ENCODE results near the gene IGDCC3.
"Not testable (repeated sequence)": the region's sequence is repeated elsewhere in the genome, so short reads cannot be mapped to it uniquely, and the experiment has no call there.

Gene IGDCC3

GRCh38 chr15:65354835-65355172 is 23.0 kb downstream of the IGDCC3 start:
- Mint-ChIP-seq H3K27me3 (peaks cover 62% of the 10 kb centered on the region), H3K9me3 (peaks cover 6 to 21% of the 10 kb centered on the region in 2 donors), H3K27ac (no peak overlapping the region), H3K4me3 (no peak overlapping the region), H3K4me1 (peaks cover 6% of the 10 kb centered on the region)
- ATAC-seq (no peak), DNase-seq (no peak)

- not testable (repeated sequence) for DNase-seq, ATAC-seq, H3K4me1 Mint-ChIP-seq, H3K27ac Mint-ChIP-seq, H3K4me3 Mint-ChIP-seq
- peaks cover 63% of the 10 kb centered on the region for H3K27me3 Mint-ChIP-seq
- peaks cover 6 to 21% of the 10 kb centered on the region in 2 donors for H3K9me3 Mint-ChIP-seq
These were observed 25.8 kb downstream of the IGDCC3 start for GRCh38 chr15:65351972-65352371.

- no peaks in the 10 kb centered on the region for H3K4me1 Mint-ChIP-seq
- peaks cover 3 to 17% of the 10 kb centered on the region in 2 donors for H3K9me3 Mint-ChIP-seq
- no peak overlapping the region for H3K4me3 Mint-ChIP-seq
- peaks cover 45% of the 10 kb centered on the region for H3K27me3 Mint-ChIP-seq
- no peak overlapping the region for H3K27ac Mint-ChIP-seq
- ATAC-seq (no peak), DNase-seq (no peak)
These were observed 28.5 kb downstream of the IGDCC3 start for GRCh38 chr15:65349338-65349737.

GRCh38 chr15:65347756-65348155 is 30.0 kb downstream of the IGDCC3 start:
- H3K27me3 Mint-ChIP-seq, result peaks cover 30% of the 10 kb centered on the region

GRCh38 chr15:65346856-65347598 is 30.8 kb downstream of the IGDCC3 start:
- peaks cover 25% of the 10 kb centered on the region for H3K27me3 Mint-ChIP-seq
- no peak for DNase-seq
- no peak for ATAC-seq

More at GRCh38 chr15:65347756-65348155, 30.0 kb downstream of the IGDCC3 start:
- not testable (repeated sequence) for H3K4me1 Mint-ChIP-seq, H3K9me3 Mint-ChIP-seq, ATAC-seq, H3K27ac Mint-ChIP-seq, DNase-seq, H3K4me3 Mint-ChIP-seq

GRCh38 chr15:65344914-65345275 is 32.9 kb downstream of the IGDCC3 start:
- peaks cover 3% of the 10 kb centered on the region for H3K4me1 Mint-ChIP-seq
- no peak for DNase-seq
- H3K27me3 Mint-ChIP-seq, result peaks cover 37% of the 10 kb centered on the region

More at GRCh38 chr15:65346856-65347598, 30.8 kb downstream of the IGDCC3 start:
- Mint-ChIP-seq H3K4me1 (no peaks in the 10 kb centered on the region), H3K27ac (no peak overlapping the region), H3K4me3 (no peak overlapping the region), H3K9me3 (no peaks in the 10 kb centered on the region)

GRCh38 chr15:65344214-65344913 is 33.4 kb downstream of the IGDCC3 start:
- Mint-ChIP-seq H3K4me3 (no peak overlapping the region), H3K27ac (no peak overlapping the region), H3K9me3 (no peaks in the 10 kb centered on the region), H3K4me1 (peaks cover 8% of the 10 kb centered on the region), H3K27me3 (peaks cover 40% of the 10 kb centered on the region)
- DNase-seq (no peak), ATAC-seq (no peak)

More at GRCh38 chr15:65344914-65345275, 32.9 kb downstream of the IGDCC3 start:
- H3K4me3 Mint-ChIP-seq, result no peak overlapping the region
- H3K27ac Mint-ChIP-seq, result no peak overlapping the region
- H3K9me3 Mint-ChIP-seq, result no peaks in the 10 kb centered on the region
- ATAC-seq, result no peak

GRCh38 chr15:65343374-65343981 is 34.3 kb downstream of the IGDCC3 start:
- Mint-ChIP-seq H3K4me1 (peaks cover 8% of the 10 kb centered on the region), H3K9me3 (no peaks in the 10 kb centered on the region), H3K27me3 (peaks cover 32% of the 10 kb centered on the region), H3K4me3 (no peak overlapping the region), H3K27ac (no peak overlapping the region)
- DNase-seq (no peak), ATAC-seq (no peak)

GRCh38 chr15:65342493-65342892 is 35.3 kb downstream of the IGDCC3 start:
- peaks cover 8% of the 10 kb centered on the region for H3K4me1 Mint-ChIP-seq
- no peak overlapping the region for H3K4me3 Mint-ChIP-seq
- DNase-seq (no peak), ATAC-seq (no peak)
- H3K27me3 Mint-ChIP-seq, result peaks cover 27% of the 10 kb centered on the region
- H3K27ac Mint-ChIP-seq, result no peak overlapping the region
- no peaks in the 10 kb centered on the region for H3K9me3 Mint-ChIP-seq

- H3K4me3 Mint-ChIP-seq, result no peak overlapping the region
- no peak overlapping the region for H3K27ac Mint-ChIP-seq
- H3K9me3 Mint-ChIP-seq, result no peaks in the 10 kb centered on the region
- peaks cover 18% of the 10 kb centered on the region for H3K27me3 Mint-ChIP-seq
- peaks cover 8% of the 10 kb centered on the region for H3K4me1 Mint-ChIP-seq
- no peak for DNase-seq
- ATAC-seq, result no peak
These were observed 37.9 kb downstream of the IGDCC3 start for GRCh38 chr15:65339920-65340319.

GRCh38 chr15:65339416-65339815 is 38.4 kb downstream of the IGDCC3 start:
- peaks cover 8% of the 10 kb centered on the region for H3K4me1 Mint-ChIP-seq
- H3K27ac Mint-ChIP-seq, result no peak overlapping the region
- DNase-seq (no peak), ATAC-seq (no peak)
- H3K9me3 Mint-ChIP-seq, result no peaks in the 10 kb centered on the region
- peaks cover 18% of the 10 kb centered on the region for H3K27me3 Mint-ChIP-seq
- no peak overlapping the region for H3K4me3 Mint-ChIP-seq

- Mint-ChIP-seq H3K9me3 (no peaks in the 10 kb centered on the region), H3K4me1 (peaks cover 8% of the 10 kb centered on the region), H3K4me3 (no peak overlapping the region), H3K27ac (no peak overlapping the region), H3K27me3 (peaks cover 18% of the 10 kb centered on the region)
- no peak for DNase-seq
- no peak for ATAC-seq
These were observed 39.0 kb downstream of the IGDCC3 start for GRCh38 chr15:65338823-65339222.

GRCh38 chr15:65338366-65338765 is 39.4 kb downstream of the IGDCC3 start:
- H3K27me3 Mint-ChIP-seq, result peaks cover 18% of the 10 kb centered on the region

GRCh38 chr15:65337436-65338070 is 40.2 kb downstream of the IGDCC3 start:
- Mint-ChIP-seq H3K27me3 (peaks cover 18% of the 10 kb centered on the region), H3K27ac (no peak overlapping the region), H3K4me3 (no peak overlapping the region), H3K4me1 (peaks cover 8% of the 10 kb centered on the region), H3K9me3 (no peaks in the 10 kb centered on the region)
- no peak for ATAC-seq
- DNase-seq, result no peak

More at GRCh38 chr15:65338366-65338765, 39.4 kb downstream of the IGDCC3 start:
- no peak overlapping the region for H3K27ac Mint-ChIP-seq
- DNase-seq, result no peak
- peaks cover 8% of the 10 kb centered on the region for H3K4me1 Mint-ChIP-seq
- ATAC-seq, result no peak
- H3K4me3 Mint-ChIP-seq, result no peak overlapping the region
- H3K9me3 Mint-ChIP-seq, result no peaks in the 10 kb centered on the region

- Mint-ChIP-seq H3K27me3 (peaks cover 18% of the 10 kb centered on the region), H3K9me3 (no peaks in the 10 kb centered on the region), H3K4me3 (no peak overlapping the region), H3K4me1 (peaks cover 8% of the 10 kb centered on the region), H3K27ac (peak overlapping the region in 1 of 2 donors; percentile 19)
- ATAC-seq (no peak), DNase-seq (no peak)
These were observed 41.0 kb downstream of the IGDCC3 start for GRCh38 chr15:65336493-65337435.
